ENCODE results near the gene SPATA24. TPM values are rescaled to one million over a fixed set of nuclear protein-coding genes. Genes with fewer than 3 reads are reported as not detected.
A peak's percentile ranks its signal among the peaks of the same experiment; 100 is the strongest.

Gene SPATA24
- total and polyA plus RNA-seq, 2 experiments from 2014 or later, result 12.8 to 45.3 TPM

DNA sequence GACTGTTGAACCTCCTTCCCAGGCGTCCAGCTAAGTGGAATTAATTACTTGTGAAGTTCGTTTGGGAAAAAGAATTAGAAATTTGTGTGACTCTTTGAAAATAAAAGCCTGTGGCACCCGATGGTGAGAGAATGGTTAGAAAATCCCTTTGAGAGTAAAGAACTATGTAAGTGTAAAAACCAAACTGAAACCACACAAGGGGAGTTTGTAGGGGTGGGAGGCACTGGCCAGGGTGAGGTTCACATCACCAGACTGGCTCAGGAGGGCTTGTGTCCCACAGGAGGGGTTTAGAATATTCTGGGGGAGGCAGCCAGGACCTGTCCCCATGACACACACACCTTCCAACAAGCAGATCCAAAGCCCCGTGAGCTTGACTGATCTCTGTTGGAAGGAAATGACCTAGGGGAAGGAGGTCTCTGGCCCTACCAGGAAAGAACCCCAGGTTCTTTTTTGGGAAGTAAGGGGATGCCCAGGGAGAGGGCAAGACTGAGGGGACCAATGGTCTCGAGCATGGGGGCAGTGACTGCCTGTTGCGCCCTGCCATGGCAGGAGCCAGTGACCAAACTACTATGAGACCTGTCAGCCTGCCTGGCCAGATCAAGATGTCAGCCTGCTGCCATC, 4.3 kb downstream of the SPATA24 start:
- H3K9me3 ChIP-seq (ENCODE audit: low read depth), result no peaks in the 10 kb centered on the region

GRCh38 chr5:139397921-139398320, 6.0 kb downstream of the SPATA24 start:
- H3K4me3 ChIP-seq, result no peak overlapping the region
- no peaks in the 10 kb centered on the region for H3K9me3 ChIP-seq (ENCODE audit: low read depth)
- TF ChIP-seq, protein P1, sequence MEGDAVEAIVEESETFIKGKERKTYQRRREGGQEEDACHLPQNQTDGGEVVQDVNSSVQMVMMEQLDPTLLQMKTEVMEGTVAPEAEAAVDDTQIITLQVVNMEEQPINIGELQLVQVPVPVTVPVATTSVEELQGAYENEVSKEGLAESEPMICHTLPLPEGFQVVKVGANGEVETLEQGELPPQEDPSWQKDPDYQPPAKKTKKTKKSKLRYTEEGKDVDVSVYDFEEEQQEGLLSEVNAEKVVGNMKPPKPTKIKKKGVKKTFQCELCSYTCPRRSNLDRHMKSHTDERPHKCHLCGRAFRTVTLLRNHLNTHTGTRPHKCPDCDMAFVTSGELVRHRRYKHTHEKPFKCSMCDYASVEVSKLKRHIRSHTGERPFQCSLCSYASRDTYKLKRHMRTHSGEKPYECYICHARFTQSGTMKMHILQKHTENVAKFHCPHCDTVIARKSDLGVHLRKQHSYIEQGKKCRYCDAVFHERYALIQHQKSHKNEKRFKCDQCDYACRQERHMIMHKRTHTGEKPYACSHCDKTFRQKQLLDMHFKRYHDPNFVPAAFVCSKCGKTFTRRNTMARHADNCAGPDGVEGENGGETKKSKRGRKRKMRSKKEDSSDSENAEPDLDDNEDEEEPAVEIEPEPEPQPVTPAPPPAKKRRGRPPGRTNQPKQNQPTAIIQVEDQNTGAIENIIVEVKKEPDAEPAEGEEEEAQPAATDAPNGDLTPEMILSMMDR (IDR thresholded peaks at IDR 0.05; ENCODE audit: low read depth, low read length), result no peak
- peaks cover 4% of the 10 kb centered on the region for H3K36me3 ChIP-seq
- peaks cover 11% of the 10 kb centered on the region for H3K27me3 ChIP-seq
- no peaks in the 10 kb centered on the region for H3K4me1 ChIP-seq (ENCODE audit: low read depth)
- peak in 1 of 2 donors; percentile 32 for DNase-seq (ENCODE audit: low read depth in 1 of 2, low spot score in 1 of 2)
- no peak overlapping the region for H3K27ac ChIP-seq

More for the DNA sequence above, 4.3 kb downstream of the SPATA24 start:
- peaks cover 4% of the 10 kb centered on the region for H3K36me3 ChIP-seq
- H3K4me1 ChIP-seq (ENCODE audit: low read depth), result peaks cover 4% of the 10 kb centered on the region
- H3K27me3 ChIP-seq, result no peaks in the 10 kb centered on the region
- no peak overlapping the region for H3K4me3 ChIP-seq
- DNase-seq (ENCODE audit: low read depth in 1 of 2, low spot score in 1 of 2), result no peak
- H3K27ac ChIP-seq, result no peak overlapping the region
- TF ChIP-seq, protein P1 (IDR thresholded peaks at IDR 0.05; ENCODE audit: low read depth, low read length), result no peak

GRCh38 chr5:139396691-139397090, 7.2 kb downstream of the SPATA24 start:
- TF ChIP-seq, protein P1 (IDR thresholded peaks at IDR 0.05; ENCODE audit: low read depth, low read length), result no peak
- Histone ChIP-seq H3K27ac (peak overlapping the region; percentile 30), H3K4me3 (no peak overlapping the region), H3K27me3 (peaks cover 11% of the 10 kb centered on the region), H3K4me1 (ENCODE audit: low read depth) (no peaks in the 10 kb centered on the region), H3K9me3 (ENCODE audit: low read depth) (no peaks in the 10 kb centered on the region), H3K36me3 (peaks cover 4% of the 10 kb centered on the region)
- no peak for DNase-seq (ENCODE audit: low read depth in 1 of 2, low spot score in 1 of 2)

- Histone ChIP-seq H3K27ac (peak overlapping the region; percentile 30), H3K9me3 (ENCODE audit: low read depth) (no peaks in the 10 kb centered on the region), H3K4me3 (no peak overlapping the region), H3K36me3 (no peaks in the 10 kb centered on the region), H3K4me1 (ENCODE audit: low read depth) (no peaks in the 10 kb centered on the region), H3K27me3 (peaks cover 11% of the 10 kb centered on the region)
- TF ChIP-seq, protein P1 (IDR thresholded peaks at IDR 0.05; ENCODE audit: low read depth, low read length), result no peak
- no peak for DNase-seq (ENCODE audit: low read depth in 1 of 2, low spot score in 1 of 2)
Measured at GRCh38 chr5:139395844-139396640, 7.8 kb downstream of the SPATA24 start.

DNA sequence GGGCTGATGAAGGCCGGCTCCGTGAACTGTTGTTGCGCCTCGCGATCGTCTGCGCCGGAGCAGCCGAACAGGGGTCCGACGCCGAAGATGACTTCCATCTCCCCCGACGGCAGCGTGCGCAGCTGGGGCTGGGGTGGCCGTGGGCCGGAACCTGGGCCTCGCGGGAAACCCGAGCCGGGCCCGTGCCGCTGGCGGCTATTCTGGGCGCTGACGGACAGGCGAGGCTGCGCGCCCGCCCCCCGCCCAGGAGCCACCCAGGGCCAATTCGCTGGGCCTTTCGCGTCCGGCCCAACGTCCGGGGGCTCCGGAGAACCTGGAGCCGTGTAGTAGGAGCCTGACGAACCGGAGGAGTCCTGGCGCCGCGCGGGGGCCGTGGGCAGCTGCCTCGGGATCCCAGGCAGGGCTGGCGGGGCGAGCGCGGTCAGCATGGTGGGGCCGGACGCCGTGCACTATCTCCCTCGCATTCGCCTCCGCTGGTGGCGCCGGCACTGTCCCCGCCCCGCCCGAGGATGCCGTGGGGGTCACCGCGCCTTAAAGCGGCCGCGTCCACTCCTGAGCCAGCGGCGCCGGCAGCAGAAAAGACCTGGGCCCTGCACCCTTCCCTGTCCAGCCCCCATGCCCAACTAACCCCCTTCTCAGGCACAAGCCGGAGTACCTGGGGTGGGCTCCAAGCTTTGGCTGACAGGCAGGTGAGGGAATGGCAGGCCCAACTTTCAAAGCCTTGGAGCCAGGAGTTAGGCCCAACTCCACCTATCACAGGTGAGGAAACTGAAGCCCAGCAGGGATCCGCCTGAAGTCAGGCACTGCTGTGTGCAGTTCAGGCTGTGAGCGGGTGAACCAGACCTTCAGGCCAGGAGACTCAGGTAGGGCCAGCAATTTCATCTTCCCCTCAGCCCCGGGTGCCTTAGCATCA, 9.0 kb downstream of the SPATA24 start, which contains the start of gene PROB1:
Gene PROB1 (minus strand): TSS at position 451 of the 913 bp plus-strand sequence. CDS start 23 bp downstream, at position 428.
- Histone ChIP-seq H3K4me1 (ENCODE audit: low read depth) (no peaks in the 10 kb centered on the region), H3K4me3 (peak within 1 kb of the TSS; percentile 32), H3K9me3 (ENCODE audit: low read depth) (no peaks in the 10 kb centered on the region), H3K27ac (peak within 1 kb of the TSS; percentile 35), H3K36me3 (no peaks in the 10 kb centered on the region), H3K27me3 (peaks cover 11% of the 10 kb centered on the region)
- TF ChIP-seq, protein P1 (IDR thresholded peaks at IDR 0.05; ENCODE audit: low read depth, low read length), result no peak
- peak in 1 of 2 donors; percentile 47 for DNase-seq (ENCODE audit: low read depth in 1 of 2, low spot score in 1 of 2)

Measured in cardiac muscle cell (in vitro differentiated cells and primary cell).